C4-2B (cell line): ENCODE data around the gene MYBPC2.

ENCODE experiments used
- CTCF ChIP-seq: fragments of 450-650 bp; conservative IDR thresholded peaks from 2 replicates; pipeline ENCODE4 v1.5.1; 2017; ENCODE audit warnings: mild to moderate bottlenecking
- ZFX ChIP-seq: fragments of 450-650 bp; IDR thresholded peaks from 2 replicates; pipeline ENCODE4 v1.6.1; 2017

DNA sequence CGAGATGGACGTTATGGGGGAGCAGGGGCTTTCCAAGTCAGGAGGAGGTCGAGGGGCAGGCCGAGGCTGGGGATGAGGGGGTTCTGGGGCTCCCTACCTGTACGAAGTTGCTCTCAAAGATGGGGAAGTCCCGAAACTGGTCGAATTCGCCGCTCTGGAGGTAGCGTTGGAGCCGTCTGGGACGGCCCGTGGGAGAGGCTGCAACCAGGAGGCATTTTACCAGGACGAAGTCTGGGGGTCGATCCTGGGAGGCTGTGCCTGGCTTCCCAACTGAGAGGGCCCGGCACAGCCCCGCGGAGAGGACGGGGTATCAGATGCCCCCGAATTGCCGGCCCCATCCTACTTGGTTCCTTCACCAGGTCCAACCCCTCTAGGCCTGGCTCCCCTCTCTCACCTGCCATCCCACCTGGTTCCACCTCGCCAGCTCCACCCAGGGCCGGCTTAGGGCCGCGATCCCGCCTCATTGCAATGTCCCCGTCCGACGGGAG, 43.1 kb downstream of the MYBPC2 start:
- no peak for TF ChIP-seq CTCF
- TF ChIP-seq ZFX: no peak
